ENCODE results near the gene TMC6.

Gene TMC6

DNA sequence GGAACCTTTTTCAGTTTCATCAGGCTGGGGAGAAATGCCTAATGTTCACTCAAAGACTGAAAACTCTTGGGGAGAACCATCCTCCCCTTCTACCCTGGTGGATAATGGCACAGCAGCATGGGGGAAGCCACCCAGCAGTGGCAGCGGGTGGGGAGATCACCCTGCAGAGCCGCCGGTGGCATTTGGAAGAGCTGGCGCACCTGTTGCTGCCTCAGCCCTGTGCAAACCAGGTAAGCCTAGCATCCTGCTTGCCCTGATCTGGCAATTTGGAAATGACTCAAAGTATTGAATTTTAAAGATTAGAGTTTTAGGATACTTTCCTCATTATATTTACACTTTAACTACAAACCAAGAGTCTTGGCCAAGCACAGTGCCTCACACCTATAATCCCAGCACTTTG, 63.8 kb downstream of the TMC6 start:
- DNase-seq: no peak

DNA sequence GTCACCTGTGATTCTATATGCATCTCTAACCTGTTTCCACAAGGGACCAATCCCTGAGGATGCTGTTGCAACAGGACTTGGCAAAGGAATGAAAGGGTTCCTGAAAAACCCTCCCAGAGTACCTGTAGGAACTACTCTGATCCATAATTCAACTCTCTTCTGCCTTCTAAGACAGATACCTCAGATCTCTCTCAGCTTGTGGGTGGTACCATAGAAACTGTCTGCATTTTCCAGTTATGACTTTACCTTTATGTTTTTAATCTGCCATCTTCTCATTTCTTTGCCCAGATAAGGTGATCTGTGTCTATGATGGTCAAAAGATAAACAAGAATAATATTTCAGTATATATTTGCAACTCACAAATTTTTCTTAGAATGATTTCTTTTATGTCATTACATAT, 65.1 kb downstream of the TMC6 start:
- no peak for DNase-seq

DNA sequence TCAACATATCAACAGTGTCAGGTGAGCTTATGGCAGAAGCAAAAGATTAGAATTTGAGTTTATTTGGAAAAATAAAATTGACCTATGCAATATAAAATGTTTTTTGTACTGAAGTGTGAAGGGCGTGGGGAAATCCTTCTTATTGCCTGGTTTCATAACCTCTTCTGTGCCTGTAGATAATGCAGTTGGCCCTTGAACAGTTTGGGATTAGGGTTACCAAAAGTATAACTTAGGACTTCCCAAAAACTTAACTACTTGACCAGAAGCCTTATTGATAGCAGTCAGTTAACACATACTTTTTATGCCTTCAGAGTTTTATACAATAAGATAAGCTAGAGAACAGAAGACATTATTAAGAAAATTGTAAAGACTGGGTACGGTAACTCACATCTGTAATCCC, 66.0 kb downstream of the TMC6 start:
- DNase-seq: no peak
